ENCODE data around the gene SAP30BP.

DNA sequence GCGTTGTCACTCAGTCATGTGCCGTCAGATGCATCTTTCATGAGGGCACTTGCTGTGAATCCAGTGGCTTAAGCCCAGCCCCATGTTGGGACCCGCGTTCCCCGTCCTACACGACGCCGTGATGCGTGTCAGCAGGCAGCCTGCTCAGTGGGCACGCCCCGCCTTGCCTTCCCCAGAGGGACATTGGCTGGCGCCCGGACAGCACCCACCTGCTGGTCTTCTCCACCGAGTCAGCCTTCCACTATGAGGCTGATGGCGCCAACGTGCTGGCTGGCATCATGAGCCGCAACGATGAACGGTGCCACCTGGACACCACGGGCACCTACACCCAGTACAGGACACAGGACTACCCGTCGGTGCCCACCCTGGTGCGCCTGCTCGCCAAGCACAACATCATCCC, 62.9 kb downstream of the SAP30BP start:
- TF ChIP-seq POLR2A (IDR thresholded peaks at IDR 0.05; ENCODE audit: extremely low read depth, insufficient read length), result no peak
- TF ChIP-seq MAX (IDR thresholded peaks at IDR 0.05; ENCODE audit: low read depth, low read length), result no peak
- TF ChIP-seq, protein P1, sequence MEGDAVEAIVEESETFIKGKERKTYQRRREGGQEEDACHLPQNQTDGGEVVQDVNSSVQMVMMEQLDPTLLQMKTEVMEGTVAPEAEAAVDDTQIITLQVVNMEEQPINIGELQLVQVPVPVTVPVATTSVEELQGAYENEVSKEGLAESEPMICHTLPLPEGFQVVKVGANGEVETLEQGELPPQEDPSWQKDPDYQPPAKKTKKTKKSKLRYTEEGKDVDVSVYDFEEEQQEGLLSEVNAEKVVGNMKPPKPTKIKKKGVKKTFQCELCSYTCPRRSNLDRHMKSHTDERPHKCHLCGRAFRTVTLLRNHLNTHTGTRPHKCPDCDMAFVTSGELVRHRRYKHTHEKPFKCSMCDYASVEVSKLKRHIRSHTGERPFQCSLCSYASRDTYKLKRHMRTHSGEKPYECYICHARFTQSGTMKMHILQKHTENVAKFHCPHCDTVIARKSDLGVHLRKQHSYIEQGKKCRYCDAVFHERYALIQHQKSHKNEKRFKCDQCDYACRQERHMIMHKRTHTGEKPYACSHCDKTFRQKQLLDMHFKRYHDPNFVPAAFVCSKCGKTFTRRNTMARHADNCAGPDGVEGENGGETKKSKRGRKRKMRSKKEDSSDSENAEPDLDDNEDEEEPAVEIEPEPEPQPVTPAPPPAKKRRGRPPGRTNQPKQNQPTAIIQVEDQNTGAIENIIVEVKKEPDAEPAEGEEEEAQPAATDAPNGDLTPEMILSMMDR (IDR thresholded peaks at IDR 0.05; ENCODE audit: low read depth, low read length), result no peak

Data from NB4 (cell line).